ENCODE data around the gene ANKS1B. TPM values are rescaled to one million over a fixed set of nuclear protein-coding genes. Genes with fewer than 3 reads are reported as not detected.

ANKS1B gene
- total RNA-seq, 4 donors from 2014 or later, result 14.0 to 38.4 (median 28.6) TPM

DNA sequence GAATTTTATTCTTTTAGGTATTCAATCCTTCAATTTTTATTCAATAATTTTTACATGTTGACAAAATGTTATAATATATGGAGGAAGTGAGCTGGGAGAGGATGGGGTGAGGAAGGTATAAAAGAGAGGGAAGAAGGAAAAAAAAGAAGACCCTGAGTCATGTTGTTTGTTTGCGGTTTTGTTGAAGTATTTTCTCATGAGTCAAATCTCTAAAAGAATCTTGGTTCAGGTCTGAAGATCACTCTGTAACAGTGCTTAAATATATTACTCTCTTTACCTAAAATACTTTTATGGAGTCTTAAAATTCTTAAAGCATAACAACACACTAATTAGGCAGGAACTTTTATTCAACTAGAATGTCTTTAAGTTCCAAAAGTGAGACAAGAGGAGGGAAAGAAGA, 826.8 kb downstream of the ANKS1B start:
- TF ChIP-seq, protein P1, sequence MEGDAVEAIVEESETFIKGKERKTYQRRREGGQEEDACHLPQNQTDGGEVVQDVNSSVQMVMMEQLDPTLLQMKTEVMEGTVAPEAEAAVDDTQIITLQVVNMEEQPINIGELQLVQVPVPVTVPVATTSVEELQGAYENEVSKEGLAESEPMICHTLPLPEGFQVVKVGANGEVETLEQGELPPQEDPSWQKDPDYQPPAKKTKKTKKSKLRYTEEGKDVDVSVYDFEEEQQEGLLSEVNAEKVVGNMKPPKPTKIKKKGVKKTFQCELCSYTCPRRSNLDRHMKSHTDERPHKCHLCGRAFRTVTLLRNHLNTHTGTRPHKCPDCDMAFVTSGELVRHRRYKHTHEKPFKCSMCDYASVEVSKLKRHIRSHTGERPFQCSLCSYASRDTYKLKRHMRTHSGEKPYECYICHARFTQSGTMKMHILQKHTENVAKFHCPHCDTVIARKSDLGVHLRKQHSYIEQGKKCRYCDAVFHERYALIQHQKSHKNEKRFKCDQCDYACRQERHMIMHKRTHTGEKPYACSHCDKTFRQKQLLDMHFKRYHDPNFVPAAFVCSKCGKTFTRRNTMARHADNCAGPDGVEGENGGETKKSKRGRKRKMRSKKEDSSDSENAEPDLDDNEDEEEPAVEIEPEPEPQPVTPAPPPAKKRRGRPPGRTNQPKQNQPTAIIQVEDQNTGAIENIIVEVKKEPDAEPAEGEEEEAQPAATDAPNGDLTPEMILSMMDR (IDR thresholded peaks at IDR 0.05), result no peak
- TF ChIP-seq EP300 (IDR thresholded peaks at IDR 0.05) (no peak), POLR2A (IDR thresholded peaks at IDR 0.05) (no peak)
- WGBS, 2 donors, result 87 to 90% methylated on average over 1 of the region's 1 CpG
- H3K4me3 ChIP-seq, result no peak overlapping the region

DNA sequence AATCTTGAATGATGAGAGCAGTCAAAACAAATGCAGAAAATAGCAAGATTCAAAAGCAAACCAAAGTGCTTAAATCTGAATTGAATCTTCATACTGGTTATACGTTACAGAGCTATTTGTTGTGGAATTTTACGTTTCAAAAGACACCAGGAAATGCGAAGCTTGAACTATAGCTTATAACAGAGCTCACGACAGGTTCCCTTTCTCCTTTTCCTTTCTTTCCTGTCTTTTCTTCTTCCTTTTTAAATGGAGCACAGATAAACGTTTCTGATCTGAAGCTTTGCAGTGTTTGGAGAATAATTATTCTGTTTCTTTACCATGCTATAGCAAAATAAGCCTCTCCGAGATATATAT, 829.8 kb downstream of the ANKS1B start:
- Histone ChIP-seq H3K27me3 (no peaks in the 10 kb centered on the region), H3K4me1 (no peaks in the 10 kb centered on the region), H3K4me3 (no peak overlapping the region), H3K27ac (no peak overlapping the region), H3K9me3 (peaks cover 0 to 7% (median 0%) of the 10 kb centered on the region in 4 donors), H3K36me3 (no peaks in the 10 kb centered on the region)
- TF ChIP-seq POLR2A (IDR thresholded peaks at IDR 0.05) (no peak), EP300 (IDR thresholded peaks at IDR 0.05) (no peak)
- TF ChIP-seq, protein P1 (IDR thresholded peaks at IDR 0.05), result no peak
- DNase-seq (ENCODE audit: low spot score in 2 of 2), result no peak
- 27 to 29% methylated on average over 6 of the region's 6 CpGs for WGBS, 2 donors

More for the DNA sequence above, 826.8 kb downstream of the ANKS1B start:
- peaks cover 0 to 16% (median 0%) of the 10 kb centered on the region in 4 donors for H3K9me3 ChIP-seq
- H3K27me3 ChIP-seq, result no peaks in the 10 kb centered on the region
- H3K27ac ChIP-seq, result no peak overlapping the region
- no peaks in the 10 kb centered on the region for H3K36me3 ChIP-seq
- no peaks in the 10 kb centered on the region for H3K4me1 ChIP-seq
- DNase-seq (ENCODE audit: low spot score in 2 of 2), result no peak

DNA sequence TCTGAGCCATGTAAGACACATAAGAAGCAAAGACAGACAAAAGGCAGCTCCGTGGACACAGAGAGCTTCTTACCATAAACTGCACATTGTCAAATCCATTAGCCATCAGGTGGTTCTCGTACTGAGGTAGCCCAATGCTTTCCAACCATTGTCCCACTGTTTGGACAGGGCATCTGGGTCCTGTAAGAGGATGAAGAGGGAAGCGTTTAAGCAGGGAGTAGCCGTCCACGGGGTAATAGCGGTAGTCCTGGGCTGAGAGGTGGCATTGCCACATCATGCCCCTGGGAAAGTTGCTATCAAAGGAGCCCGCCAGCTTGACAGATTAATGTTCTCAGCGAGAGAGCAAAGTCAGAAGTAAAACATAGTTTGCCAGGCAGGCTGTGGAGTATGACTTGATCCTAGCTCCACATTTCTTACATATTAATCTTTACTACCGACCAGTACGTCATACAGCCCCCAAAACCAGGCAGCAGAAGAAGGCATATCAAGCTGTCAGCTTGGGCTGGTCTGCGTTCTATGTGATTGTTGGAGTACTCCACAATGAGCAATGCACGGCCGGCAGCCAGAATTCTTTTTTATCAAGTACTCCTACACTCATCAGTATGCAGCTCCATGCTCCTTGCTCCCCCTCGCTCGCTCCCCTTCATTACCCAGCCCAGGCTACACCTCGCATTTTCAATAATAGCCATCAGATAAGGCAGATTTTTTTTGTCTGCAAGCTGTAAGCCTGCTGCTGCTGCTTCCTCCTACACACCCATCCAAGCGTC, 830.3 kb downstream of the ANKS1B start:
- Histone ChIP-seq H3K27me3 (no peaks in the 10 kb centered on the region), H3K4me3 (no peak overlapping the region), H3K36me3 (no peaks in the 10 kb centered on the region), H3K9me3 (peaks cover 0 to 3% (median 0%) of the 10 kb centered on the region in 4 donors), H3K4me1 (no peaks in the 10 kb centered on the region), H3K27ac (no peak overlapping the region)
- DNase-seq (ENCODE audit: low spot score in 2 of 2), result no peak
- TF ChIP-seq, protein P1 (IDR thresholded peaks at IDR 0.05), result no peak
- TF ChIP-seq POLR2A (IDR thresholded peaks at IDR 0.05) (no peak), EP300 (IDR thresholded peaks at IDR 0.05) (no peak)
- 38 to 44% methylated on average over 17 of the region's 17 CpGs for WGBS, 2 donors

DNA sequence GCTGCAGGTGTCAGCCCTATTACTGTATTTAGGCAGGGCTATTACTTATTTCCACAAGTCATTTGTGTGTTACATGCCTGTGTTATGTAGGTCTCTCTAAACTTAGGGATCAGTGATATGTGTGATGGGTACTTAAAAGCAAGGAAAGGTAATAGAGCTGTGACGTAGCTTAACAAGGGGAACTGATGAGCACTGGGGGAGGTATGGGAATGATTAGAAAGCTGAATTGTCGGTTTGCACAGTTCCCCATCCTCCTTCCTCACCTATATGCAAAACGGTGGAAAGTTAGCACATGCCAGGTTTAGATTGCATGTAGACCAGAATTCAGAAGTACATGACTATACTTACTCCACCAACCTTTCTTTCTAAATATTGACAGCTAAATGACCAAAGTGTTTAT, 831.4 kb downstream of the ANKS1B start:
- WGBS, 2 donors, result 79 to 88% methylated on average over 3 of the region's 3 CpGs
- no peak overlapping the region for H3K4me3 ChIP-seq
- H3K4me1 ChIP-seq, result no peaks in the 10 kb centered on the region
- no peak for DNase-seq (ENCODE audit: low spot score in 2 of 2)
- H3K9me3 ChIP-seq, result no peaks in the 10 kb centered on the region
- H3K27ac ChIP-seq, result no peak overlapping the region
- no peaks in the 10 kb centered on the region for H3K27me3 ChIP-seq
- TF ChIP-seq, protein P1 (IDR thresholded peaks at IDR 0.05), result no peak
- TF ChIP-seq POLR2A (IDR thresholded peaks at IDR 0.05) (no peak), EP300 (IDR thresholded peaks at IDR 0.05) (no peak)
- no peaks in the 10 kb centered on the region for H3K36me3 ChIP-seq

GRCh38 chr12:99152337-99152736, 832.4 kb downstream of the ANKS1B start:
- no peaks in the 10 kb centered on the region for H3K9me3 ChIP-seq
- no peaks in the 10 kb centered on the region for H3K36me3 ChIP-seq
- TF ChIP-seq EP300 (IDR thresholded peaks at IDR 0.05) (no peak), POLR2A (IDR thresholded peaks at IDR 0.05) (no peak)
- TF ChIP-seq, protein P1 (IDR thresholded peaks at IDR 0.05), result no peak
- H3K27ac ChIP-seq, result no peak overlapping the region
- H3K27me3 ChIP-seq, result no peaks in the 10 kb centered on the region
- no peaks in the 10 kb centered on the region for H3K4me1 ChIP-seq
- 58 to 60% methylated on average over 2 of the region's 2 CpGs for WGBS, 2 donors
- no peak overlapping the region for H3K4me3 ChIP-seq
- DNase-seq (ENCODE audit: low spot score in 2 of 2), result no peak
